Upper lobe of left lung (tissue), 6 donors: ENCODE measurements around the gene ITPRIP. TPM values are rescaled to one million over a fixed set of nuclear protein-coding genes. Genes with fewer than 3 reads are reported as not detected.

Experiments
- ATAC-seq, 2 donors: fragments of 200-7000 bp; cut with Tn5 transposase; one replicate each; pipeline ENCODE4 v1.9.1; 2022; ENCODE audit warnings: mild to moderate bottlenecking in 2 of 2, moderate library complexity in 2 of 2; ENCODE audit not compliant: low FRiP score in 2 of 2
- DNase-seq, 2 donors: peaks; one replicate each; pipeline ENCODE4 v3.0.0-alpha.2; 2019 to 2020
- H3K27ac ChIP-seq, 4 donors: fragments of 200-600 bp; sonication (generic); one replicate each; pipeline ENCODE4 v1.5.1; 2016 to 2019
- H3K27me3 ChIP-seq, 4 donors: fragments of 200-600 bp; sonication (generic); one replicate each; pipeline ENCODE4 v1.5.1; 2017 to 2019
- H3K36me3 ChIP-seq, 4 donors: fragments of 200-600 bp; sonication (generic); one replicate each; pipeline ENCODE4 v1.5.1; 2016 to 2019
- H3K4me1 ChIP-seq, 4 donors: fragments of 200-600 bp; sonication (generic); one replicate each; pipeline ENCODE4 v1.5.1; 2018 to 2019
- H3K4me3 ChIP-seq, 4 donors: fragments of 200-600 bp; sonication (generic); one replicate each; pipeline ENCODE4 v1.5.1; 2017 to 2019; ENCODE audit warnings: mild to moderate bottlenecking in 2 of 4, moderate library complexity in 1 of 4
- H3K9me3 ChIP-seq, 4 donors: fragments of 200-600 bp; sonication (generic); one replicate each; pipeline ENCODE4 v1.5.1; 2018 to 2019
- CTCF ChIP-seq, 6 experiments: fragments of 450-650 bp in 4 of 6; fragments of 200-600 bp in 2 of 6; sonication (generic) in 2 of 6; IDR thresholded peaks; one replicate each; pipeline ENCODE4 v1.5.1; 2016 to 2019; ENCODE audit warnings: antibody characterized with exemption in 6 of 6
- EP300 ChIP-seq, 4 donors: sonication (generic); formaldehyde crosslinking; IDR thresholded peaks; one replicate each; pipeline ENCODE4 v1.5.1; 2017; ENCODE audit warnings: antibody characterized with exemption in 4 of 4, control low read depth in 2 of 4
- POLR2A ChIP-seq, 4 donors: fragments of 450-650 bp; IDR thresholded peaks; one replicate each; pipeline ENCODE4 v1.5.1; 2016 to 2017; ENCODE audit warnings: antibody characterized with exemption in 4 of 4, mild to moderate bottlenecking in 2 of 4
- POLR2AphosphoS5 ChIP-seq, 2 donors: sonication (generic); formaldehyde crosslinking; IDR thresholded peaks; one replicate each; pipeline ENCODE4 v1.5.1; 2017; ENCODE audit warnings: antibody characterized with exemption in 2 of 2
- WGBS, 2 donors: methylation state at CpG; one replicate each; pipeline ENCODE4 v1.1.5; 2017 to 2018; 5-methylcytosine and 5-hydroxymethylcytosine counted together
- total RNA-seq, 6 donors: library from RNA; depleted of rRNA in 4 of 6; stranded (reverse); fragments of >200 nt in 4 of 6; gene quantifications; one replicate each; pipeline versions ENCODE4 v1.1.0 to v1.2.1, GENCODE V29; 2016 to 2021
- donor health status: DM: no; HTN: no; CAD: no; lungs with moderate emphysema.
- donor health status: DM: no; HTN: yes; CAD: no; lungs with severe emphysema.

Gene ITPRIP
- total RNA-seq, 6 donors from 2014 or later, result 28.3 to 86.2 (median 34.4) TPM

DNA sequence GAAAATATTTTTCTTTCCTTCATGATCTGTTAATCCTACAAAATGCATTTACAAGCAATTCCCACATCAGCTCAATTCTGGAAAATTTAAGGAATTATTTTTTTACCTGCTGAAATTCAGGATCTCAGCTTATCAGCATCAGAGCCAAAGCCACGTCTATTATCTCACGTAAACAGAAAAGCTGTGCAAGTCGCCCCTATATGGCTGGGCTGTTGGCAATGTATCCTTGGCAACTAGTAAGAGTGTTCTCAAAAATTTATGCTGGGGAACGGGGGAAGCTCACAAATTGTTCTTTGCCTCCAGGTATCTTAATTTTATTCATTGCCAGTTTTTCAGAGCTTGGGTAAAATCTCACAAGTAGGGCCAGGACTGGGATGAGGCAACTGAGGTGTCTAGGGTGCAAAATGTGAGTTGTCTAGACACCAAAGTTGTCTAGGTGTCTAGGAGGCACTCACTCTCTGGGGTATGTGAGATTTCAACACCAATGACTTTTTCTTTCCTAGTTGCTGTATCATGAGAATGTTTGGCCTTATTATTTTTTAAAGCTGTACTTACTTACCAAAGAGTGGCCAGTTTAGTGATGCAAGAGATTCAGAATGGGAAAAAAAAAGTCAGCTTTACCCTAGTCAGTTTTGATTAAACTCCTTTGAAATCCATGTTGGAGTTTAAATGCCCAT is 64.2 kb downstream of the ITPRIP start:
- Histone ChIP-seq H3K9me3 (no peaks in the 10 kb centered on the region), H3K4me3 (no peak overlapping the region), H3K27me3 (no peaks in the 10 kb centered on the region), H3K27ac (no peak overlapping the region), H3K36me3 (no peaks in the 10 kb centered on the region), H3K4me1 (peaks cover 4 to 14% (median 7%) of the 10 kb centered on the region in 4 donors)
- no peak for ATAC-seq
- TF ChIP-seq EP300 (IDR thresholded peaks at IDR 0.05) (no peak), CTCF (IDR thresholded peaks at IDR 0.05) (no peak), POLR2AphosphoS5 (IDR thresholded peaks at IDR 0.05) (no peak), POLR2A (IDR thresholded peaks at IDR 0.05) (no peak)
- no peak for DNase-seq
- 72 to 89% methylated on average over 4 of the region's 4 CpGs for WGBS, 2 donors

GRCh38 chr10:104273286-104273685 is 65.0 kb downstream of the ITPRIP start:
- no peak for TF ChIP-seq POLR2AphosphoS5 (IDR thresholded peaks at IDR 0.05)
- TF ChIP-seq CTCF (IDR thresholded peaks at IDR 0.05), result no peak
- TF ChIP-seq POLR2A (IDR thresholded peaks at IDR 0.05), result no peak
- no peak for TF ChIP-seq EP300 (IDR thresholded peaks at IDR 0.05)
- WGBS, 2 donors, result 91 to 93% methylated on average over 1 of the region's 1 CpG
- no peak for DNase-seq

DNA sequence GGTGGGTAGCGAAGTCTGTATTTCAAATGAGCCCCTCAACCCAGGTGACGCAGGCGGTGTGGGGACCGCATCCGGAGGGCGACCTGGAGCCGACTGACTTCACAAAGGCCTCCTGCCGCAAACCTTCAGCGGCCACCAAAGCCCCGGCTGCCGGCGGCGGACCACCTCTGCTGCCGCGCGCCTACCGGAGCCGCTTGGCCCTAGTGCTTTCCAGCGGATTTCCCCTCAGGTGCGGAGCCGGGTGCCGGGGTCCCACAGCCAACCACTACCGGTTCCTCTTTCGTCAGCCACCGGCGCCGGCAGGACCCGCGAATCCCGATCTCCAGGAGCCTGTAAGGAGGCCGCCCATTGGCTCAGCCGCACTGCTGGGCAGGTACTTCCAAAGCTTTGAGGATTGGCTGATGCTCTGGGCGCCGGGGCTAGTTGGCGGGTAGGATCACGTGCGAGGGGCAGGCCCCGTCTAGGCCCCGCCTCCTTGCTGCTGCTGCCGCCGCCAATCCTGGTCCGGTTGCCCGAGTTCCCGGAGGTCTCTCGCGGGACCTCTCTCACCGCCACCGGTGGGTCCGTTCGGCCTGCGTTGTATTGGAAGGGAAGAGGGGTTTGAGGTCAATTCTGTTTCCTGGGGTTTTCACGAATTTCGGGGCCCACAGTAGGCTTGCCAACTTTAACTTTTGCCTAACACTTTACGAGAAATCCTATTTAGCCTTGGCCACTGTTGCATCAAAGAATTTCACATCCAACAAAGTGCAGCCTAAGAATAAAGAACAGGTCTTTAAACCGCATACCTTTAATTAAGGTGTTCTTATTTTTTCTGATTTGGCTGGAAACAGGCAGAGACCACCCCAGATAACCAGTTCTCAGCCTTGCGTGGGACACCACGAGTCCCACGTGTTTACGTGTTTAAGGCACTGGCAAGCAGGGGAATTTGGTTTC is 69.3 kb downstream of the ITPRIP start, which contains the start of gene GSTO2:
Gene GSTO2, plus strand, starts transcription at position 472 of the 933 bp plus-strand sequence. CDS start 5,732 bp downstream, outside the sequence.
- Histone ChIP-seq H3K4me1 (peaks cover 8 to 16% (median 12%) of the 10 kb centered on the region in 4 donors), H3K36me3 (peaks cover 14 to 42% (median 31%) of the 10 kb centered on the region in 4 donors), H3K9me3 (no peaks in the 10 kb centered on the region), H3K27ac (peak within 1 kb of the TSS; percentile 86 to 94 (median 90)), H3K27me3 (no peaks in the 10 kb centered on the region), H3K4me3 (peak within 1 kb of the TSS; percentile 71 to 84 (median 80))
- WGBS, 2 donors, result 3 to 13% methylated on average over 10 to 40 of the region's 59 CpGs
- DNase-seq (peak; percentile 98 to 100), ATAC-seq (peak; percentile 100)
- TF ChIP-seq EP300 (IDR thresholded peaks at IDR 0.05), result no peak
- peak in 1 of 6 experiments; percentile 7 for TF ChIP-seq CTCF (IDR thresholded peaks at IDR 0.05)
- TF ChIP-seq POLR2AphosphoS5 (IDR thresholded peaks at IDR 0.05), result peak; percentile 55 to 82
- TF ChIP-seq POLR2A (IDR thresholded peaks at IDR 0.05), result peak in 3 of 4 donors; percentile 57 to 85 (median 80)

More at GRCh38 chr10:104273286-104273685, 65.0 kb downstream of the ITPRIP start:
- no peaks in the 10 kb centered on the region for H3K36me3 ChIP-seq
- ATAC-seq, result no peak
- peaks cover 5 to 16% (median 8%) of the 10 kb centered on the region in 4 donors for H3K4me1 ChIP-seq
- H3K27me3 ChIP-seq, result no peaks in the 10 kb centered on the region
- no peak overlapping the region for H3K27ac ChIP-seq
- H3K9me3 ChIP-seq, result no peaks in the 10 kb centered on the region
- no peak overlapping the region for H3K4me3 ChIP-seq

DNA sequence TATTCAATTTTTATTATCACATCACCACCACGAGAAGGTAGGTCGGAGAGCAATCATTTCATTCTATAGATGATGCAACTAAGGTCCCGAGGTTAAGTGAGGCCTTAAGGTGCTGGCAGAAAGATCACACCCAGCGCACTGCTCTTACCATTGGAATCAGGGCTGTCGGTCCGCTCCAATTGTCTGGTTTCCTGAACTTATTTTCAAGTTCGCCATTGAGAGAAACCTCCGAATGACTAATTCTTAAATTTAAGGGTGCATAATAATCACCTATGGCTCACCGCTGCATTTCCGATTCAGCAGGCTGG is 69.9 kb downstream of the ITPRIP start:
- H3K27ac ChIP-seq, result peak overlapping the region; percentile 86 to 94 (median 90)
- peak overlapping the region; percentile 71 to 84 (median 80) for H3K4me3 ChIP-seq
- H3K4me1 ChIP-seq, result peaks cover 8 to 16% (median 12%) of the 10 kb centered on the region in 4 donors
- no peaks in the 10 kb centered on the region for H3K27me3 ChIP-seq
- DNase-seq, result no peak
- H3K9me3 ChIP-seq, result no peaks in the 10 kb centered on the region
- WGBS, 2 donors, result 12% methylated on average over 10 of the region's 10 CpGs
- peaks cover 14 to 48% (median 34%) of the 10 kb centered on the region in 4 donors for H3K36me3 ChIP-seq
- no peak for ATAC-seq
- no peak for TF ChIP-seq POLR2AphosphoS5 (IDR thresholded peaks at IDR 0.05)
- no peak for TF ChIP-seq EP300 (IDR thresholded peaks at IDR 0.05)
- TF ChIP-seq POLR2A (IDR thresholded peaks at IDR 0.05), result peak in 1 of 4 donors; percentile 33
